ENCODE measurements around the gene IPCEF1.

IPCEF1 gene

DNA sequence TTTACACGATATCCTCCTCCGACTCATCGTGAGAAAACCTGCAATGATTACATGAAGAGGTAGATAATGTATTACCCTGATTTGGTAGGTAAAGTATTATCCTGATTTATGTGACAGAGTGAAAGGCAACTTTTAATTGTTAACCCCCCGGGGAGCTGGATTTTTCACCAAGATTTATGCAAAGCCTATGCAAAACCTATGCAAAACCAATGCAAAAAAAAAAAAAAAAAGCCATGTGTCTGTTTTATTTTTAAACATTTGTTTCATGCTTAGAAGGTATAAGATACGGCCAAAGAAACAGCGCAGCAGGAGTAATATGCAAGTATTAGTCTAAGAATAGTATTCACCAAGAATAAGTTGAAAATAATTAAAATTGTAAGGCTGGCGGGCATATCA lies 109.9 kb downstream of the IPCEF1 start:
- no peaks in the 10 kb centered on the region for H3K27me3 ChIP-seq (ENCODE audit: insufficient read depth, low read depth)
- H4K20me1 ChIP-seq (ENCODE audit: insufficient read depth) = no peaks in the 10 kb centered on the region
- no peak overlapping the region for H2AFZ ChIP-seq (ENCODE audit: low read depth)
- H3K4me3 ChIP-seq (IDR thresholded peaks at IDR 0.05; ENCODE audit: insufficient read depth, low read depth, low read length) = no peak overlapping the region
- H3K79me2 ChIP-seq (ENCODE audit: insufficient read depth, low read depth) = no peaks in the 10 kb centered on the region
- H3K4me2 ChIP-seq = no peak overlapping the region
- no peak overlapping the region for H3K27ac ChIP-seq
- no peaks in the 10 kb centered on the region for H3K36me3 ChIP-seq (ENCODE audit: insufficient read depth)
- TF ChIP-seq, protein P1, sequence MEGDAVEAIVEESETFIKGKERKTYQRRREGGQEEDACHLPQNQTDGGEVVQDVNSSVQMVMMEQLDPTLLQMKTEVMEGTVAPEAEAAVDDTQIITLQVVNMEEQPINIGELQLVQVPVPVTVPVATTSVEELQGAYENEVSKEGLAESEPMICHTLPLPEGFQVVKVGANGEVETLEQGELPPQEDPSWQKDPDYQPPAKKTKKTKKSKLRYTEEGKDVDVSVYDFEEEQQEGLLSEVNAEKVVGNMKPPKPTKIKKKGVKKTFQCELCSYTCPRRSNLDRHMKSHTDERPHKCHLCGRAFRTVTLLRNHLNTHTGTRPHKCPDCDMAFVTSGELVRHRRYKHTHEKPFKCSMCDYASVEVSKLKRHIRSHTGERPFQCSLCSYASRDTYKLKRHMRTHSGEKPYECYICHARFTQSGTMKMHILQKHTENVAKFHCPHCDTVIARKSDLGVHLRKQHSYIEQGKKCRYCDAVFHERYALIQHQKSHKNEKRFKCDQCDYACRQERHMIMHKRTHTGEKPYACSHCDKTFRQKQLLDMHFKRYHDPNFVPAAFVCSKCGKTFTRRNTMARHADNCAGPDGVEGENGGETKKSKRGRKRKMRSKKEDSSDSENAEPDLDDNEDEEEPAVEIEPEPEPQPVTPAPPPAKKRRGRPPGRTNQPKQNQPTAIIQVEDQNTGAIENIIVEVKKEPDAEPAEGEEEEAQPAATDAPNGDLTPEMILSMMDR (conservative IDR thresholded peaks at IDR 0.05; ENCODE audit: low read depth, low read length) = no peak
- H3K9ac ChIP-seq = no peak overlapping the region
- peaks cover 28% of the 10 kb centered on the region for H3K4me1 ChIP-seq (ENCODE audit: low read depth, poor library complexity, severe bottlenecking)

DNA sequence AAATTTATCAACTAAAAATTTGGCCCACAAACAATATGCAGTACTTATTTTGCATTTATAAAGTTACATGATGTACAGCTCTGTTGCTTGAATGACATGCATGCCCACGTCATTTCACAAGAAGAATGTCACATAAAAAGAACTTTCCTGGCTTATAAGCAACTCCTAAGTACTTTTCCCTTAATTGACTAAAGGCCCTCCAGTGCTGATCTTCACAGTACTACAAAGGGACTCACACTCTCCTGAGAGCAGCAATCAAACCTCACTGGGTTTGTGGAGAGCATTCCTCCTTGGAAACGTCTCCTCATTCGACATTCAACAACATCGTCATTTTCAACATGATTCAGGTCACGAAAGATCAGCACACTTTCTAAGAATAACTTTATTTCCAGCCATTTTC lies 111.1 kb downstream of the IPCEF1 start:
- no peak overlapping the region for H3K4me3 ChIP-seq (IDR thresholded peaks at IDR 0.05; ENCODE audit: insufficient read depth, low read depth, low read length)
- H3K27ac ChIP-seq = no peak overlapping the region
- H3K4me2 ChIP-seq = no peak overlapping the region
- peaks cover 15% of the 10 kb centered on the region for H3K4me1 ChIP-seq (ENCODE audit: low read depth, poor library complexity, severe bottlenecking)
- no peaks in the 10 kb centered on the region for H3K27me3 ChIP-seq (ENCODE audit: insufficient read depth, low read depth)
- no peaks in the 10 kb centered on the region for H3K36me3 ChIP-seq (ENCODE audit: insufficient read depth)
- H2AFZ ChIP-seq (ENCODE audit: low read depth) = no peak overlapping the region
- TF ChIP-seq, protein P1 (conservative IDR thresholded peaks at IDR 0.05; ENCODE audit: low read depth, low read length) = no peak
- H4K20me1 ChIP-seq (ENCODE audit: insufficient read depth) = no peaks in the 10 kb centered on the region
- H3K79me2 ChIP-seq (ENCODE audit: insufficient read depth, low read depth) = no peaks in the 10 kb centered on the region
- no peak overlapping the region for H3K9ac ChIP-seq

DNA sequence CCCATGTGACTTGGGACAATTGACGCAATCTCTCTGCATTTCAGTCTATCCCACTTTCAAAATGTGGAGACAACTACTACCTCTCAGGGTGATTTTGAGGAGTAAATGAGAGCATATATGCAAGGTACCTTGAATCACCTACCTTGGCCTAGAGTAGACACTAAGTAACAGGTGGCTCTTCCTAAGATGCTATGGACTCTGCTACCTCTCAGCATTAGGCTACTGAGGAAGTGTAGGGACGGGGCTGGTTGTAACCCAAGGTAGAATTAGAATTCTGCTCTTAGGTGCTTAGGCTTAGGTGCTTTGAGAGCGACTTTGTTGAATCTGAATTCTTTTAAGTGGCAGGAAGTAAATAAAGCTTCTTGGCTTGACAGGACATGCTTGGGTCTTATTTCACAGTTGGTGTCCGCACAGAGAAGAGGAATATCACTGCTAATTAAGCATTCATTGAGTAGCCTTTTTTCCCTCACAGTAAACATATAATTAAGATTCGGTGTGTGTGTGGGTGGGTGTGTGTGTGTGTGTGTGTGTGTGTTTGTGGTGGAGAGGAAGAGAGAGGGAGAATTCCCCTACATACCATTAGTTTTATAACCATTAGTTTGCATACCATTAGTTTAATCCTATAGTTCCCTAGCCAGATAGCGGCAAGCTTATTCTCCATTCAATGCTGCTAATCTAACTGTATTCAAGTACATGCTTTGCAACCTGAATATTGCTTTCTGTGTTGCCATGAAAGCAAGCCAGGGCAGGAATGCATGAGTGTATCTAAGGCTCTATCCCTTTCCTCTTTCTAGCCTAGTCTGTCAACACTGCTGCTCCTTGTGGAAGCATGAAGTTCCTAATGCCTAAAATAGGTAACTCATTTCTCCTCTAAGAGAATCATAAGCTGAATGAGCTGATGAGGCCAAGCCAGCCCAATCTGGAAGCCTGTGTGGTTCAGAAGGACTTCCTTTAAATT lies 112.5 kb downstream of the IPCEF1 start:
- H3K27me3 ChIP-seq (ENCODE audit: insufficient read depth, low read depth) = no peaks in the 10 kb centered on the region
- no peak overlapping the region for H3K4me3 ChIP-seq (IDR thresholded peaks at IDR 0.05; ENCODE audit: insufficient read depth, low read depth, low read length)
- no peak overlapping the region for H3K9ac ChIP-seq
- TF ChIP-seq, protein P1 (conservative IDR thresholded peaks at IDR 0.05; ENCODE audit: low read depth, low read length) = no peak
- no peak overlapping the region for H3K4me2 ChIP-seq
- no peaks in the 10 kb centered on the region for H3K36me3 ChIP-seq (ENCODE audit: insufficient read depth)
- H3K4me1 ChIP-seq (ENCODE audit: low read depth, poor library complexity, severe bottlenecking) = peaks cover 1% of the 10 kb centered on the region
- no peak overlapping the region for H3K27ac ChIP-seq
- no peaks in the 10 kb centered on the region for H4K20me1 ChIP-seq (ENCODE audit: insufficient read depth)
- no peaks in the 10 kb centered on the region for H3K79me2 ChIP-seq (ENCODE audit: insufficient read depth, low read depth)
- H2AFZ ChIP-seq (ENCODE audit: low read depth) = no peak overlapping the region

DNA sequence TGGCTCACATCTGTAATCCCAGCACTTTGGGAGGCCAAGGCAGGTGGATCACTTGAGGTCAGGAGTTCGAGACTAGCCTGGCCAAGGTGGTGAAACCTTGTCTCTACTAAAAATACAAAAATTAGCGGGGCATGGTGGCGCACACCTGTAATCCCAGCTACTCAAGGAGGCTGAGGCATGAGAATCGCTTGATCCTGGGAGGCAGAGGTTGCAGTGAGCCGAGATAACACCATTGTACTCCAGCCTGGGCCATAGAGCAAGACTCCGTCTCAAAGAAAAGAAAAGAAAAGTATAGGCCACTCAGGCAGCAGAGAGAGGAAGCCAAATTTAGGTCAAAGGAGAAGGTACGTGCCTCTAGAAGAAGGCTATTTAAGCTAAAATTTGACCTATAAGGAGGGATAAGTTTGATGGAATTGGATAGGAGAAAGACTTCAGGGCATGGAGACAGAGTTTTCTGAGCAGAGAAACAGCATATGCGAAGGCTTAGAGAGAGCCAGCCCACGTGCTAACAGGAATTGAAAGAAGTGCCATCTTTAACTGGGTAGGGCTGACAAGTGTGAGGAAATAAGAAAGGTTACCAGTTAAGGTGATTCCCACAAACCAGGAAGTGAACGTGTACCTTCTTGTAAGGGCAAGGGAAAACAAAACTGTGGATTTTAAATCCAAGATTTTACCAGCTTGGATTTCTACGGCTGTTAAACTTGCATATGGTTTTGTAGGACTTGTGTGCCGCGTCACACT lies 113.8 kb downstream of the IPCEF1 start:
- H3K79me2 ChIP-seq (ENCODE audit: insufficient read depth, low read depth) = no peaks in the 10 kb centered on the region

More for the DNA sequence above, 113.8 kb downstream of the IPCEF1 start:
- Histone ChIP-seq H3K4me1 (ENCODE audit: low read depth, poor library complexity, severe bottlenecking) (no peaks in the 10 kb centered on the region), H4K20me1 (ENCODE audit: insufficient read depth) (no peaks in the 10 kb centered on the region), H3K4me2 (no peak overlapping the region), H3K9ac (no peak overlapping the region), H3K27me3 (ENCODE audit: insufficient read depth, low read depth) (no peaks in the 10 kb centered on the region), H3K27ac (no peak overlapping the region), H3K36me3 (ENCODE audit: insufficient read depth) (no peaks in the 10 kb centered on the region), H3K4me3 (IDR thresholded peaks at IDR 0.05; ENCODE audit: insufficient read depth, low read depth, low read length) (no peak overlapping the region), H2AFZ (ENCODE audit: low read depth) (no peak overlapping the region)
- TF ChIP-seq, protein P1 (conservative IDR thresholded peaks at IDR 0.05; ENCODE audit: low read depth, low read length) = no peak

Measured in KMS-11 (cell line).